ENCODE measurements around the gene CHST12. TPM values are rescaled to one million over a fixed set of nuclear protein-coding genes. Genes with fewer than 3 reads are reported as not detected.
A peak's percentile ranks its signal among the peaks of the same experiment; 100 is the strongest.

Gene CHST12
- total RNA-seq, 1 donor from 2014 or later = 22.4 TPM

GRCh38 chr7:2475678-2476015, 72.2 kb downstream of the CHST12 start:
- TF ChIP-seq CTCF (conservative IDR thresholded peaks at IDR 0.05) = no peak
- Mint-ChIP-seq H3K36me3 (no peaks in the 10 kb centered on the region), H3K4me1 (ENCODE audit: unreplicated experiment) (peaks cover 10% of the 10 kb centered on the region), H3K9me3 (no peaks in the 10 kb centered on the region), H3K4me3 (no peak overlapping the region), H3K27ac (no peak overlapping the region), H3K27me3 (peaks cover under 1% of the 10 kb centered on the region)
- no peak for DNase-seq (ENCODE audit: extremely low spot score, unreplicated experiment)

- TF ChIP-seq CTCF (conservative IDR thresholded peaks at IDR 0.05) = no peak
- peaks cover 9% of the 10 kb centered on the region for H3K4me1 Mint-ChIP-seq (ENCODE audit: unreplicated experiment)
- no peak for DNase-seq (ENCODE audit: extremely low spot score, unreplicated experiment)
- H3K27ac Mint-ChIP-seq = no peak within 1 kb of the TSS
- no peak within 1 kb of the TSS for H3K4me3 Mint-ChIP-seq
- no peaks in the 10 kb centered on the region for H3K27me3 Mint-ChIP-seq
- H3K36me3 Mint-ChIP-seq = no peaks in the 10 kb centered on the region
- H3K9me3 Mint-ChIP-seq = no peaks in the 10 kb centered on the region
These were observed 72.9 kb downstream of the CHST12 start, which contains the start of gene GRIFIN for GRCh38 chr7:2476298-2476697. Gene GRIFIN (minus strand): TSS chr7:2476398. CDS start chr7:2476383, 15 bp downstream.

- Mint-ChIP-seq H3K9me3 (no peaks in the 10 kb centered on the region), H3K27me3 (no peaks in the 10 kb centered on the region), H3K27ac (no peak overlapping the region), H3K4me3 (no peak overlapping the region), H3K36me3 (no peaks in the 10 kb centered on the region), H3K4me1 (ENCODE audit: unreplicated experiment) (peaks cover 9% of the 10 kb centered on the region)
- no peak for DNase-seq (ENCODE audit: extremely low spot score, unreplicated experiment)
- no peak for TF ChIP-seq CTCF (conservative IDR thresholded peaks at IDR 0.05)
These were observed 73.5 kb downstream of the CHST12 start for GRCh38 chr7:2476776-2477446.

GRCh38 chr7:2477447-2478398, 74.3 kb downstream of the CHST12 start:
- peak; percentile 81 for TF ChIP-seq CTCF (conservative IDR thresholded peaks at IDR 0.05)
- DNase-seq (ENCODE audit: extremely low spot score, unreplicated experiment) = peak; percentile 70
- Mint-ChIP-seq H3K36me3 (no peaks in the 10 kb centered on the region), H3K9me3 (no peaks in the 10 kb centered on the region), H3K27me3 (no peaks in the 10 kb centered on the region), H3K4me1 (ENCODE audit: unreplicated experiment) (peaks cover 9% of the 10 kb centered on the region), H3K27ac (no peak overlapping the region), H3K4me3 (no peak overlapping the region)

GRCh38 chr7:2478399-2478785, 75.0 kb downstream of the CHST12 start:
- TF ChIP-seq CTCF (conservative IDR thresholded peaks at IDR 0.05) = no peak
- H3K4me3 Mint-ChIP-seq = no peak overlapping the region
- H3K27me3 Mint-ChIP-seq = no peaks in the 10 kb centered on the region
- DNase-seq (ENCODE audit: extremely low spot score, unreplicated experiment) = no peak
- H3K36me3 Mint-ChIP-seq = no peaks in the 10 kb centered on the region
- H3K27ac Mint-ChIP-seq = no peak overlapping the region
- H3K9me3 Mint-ChIP-seq = no peaks in the 10 kb centered on the region
- H3K4me1 Mint-ChIP-seq (ENCODE audit: unreplicated experiment) = peaks cover 9% of the 10 kb centered on the region
